Upper lobe of left lung (tissue), 4 donors: ENCODE results near the gene OPCML.

Experiments used
- EP300 ChIP-seq, 4 donors: sonication (generic); formaldehyde crosslinking; IDR thresholded peaks; one replicate each; pipeline ENCODE4 v1.5.1; 2017; ENCODE audit warnings: antibody characterized with exemption in 4 of 4, control low read depth in 2 of 4
- POLR2A ChIP-seq, 4 donors: fragments of 450-650 bp; IDR thresholded peaks; one replicate each; pipeline ENCODE4 v1.5.1; 2016 to 2017; ENCODE audit warnings: antibody characterized with exemption in 4 of 4, mild to moderate bottlenecking in 2 of 4
- TF ChIP-seq, protein P1 (sequence below), 6 experiments: fragments of 450-650 bp in 4 of 6; fragments of 200-600 bp in 2 of 6; sonication (generic) in 2 of 6; IDR thresholded peaks; one replicate each; pipeline ENCODE4 v1.5.1; 2016 to 2019; ENCODE audit warnings: antibody characterized with exemption in 6 of 6

DNA sequence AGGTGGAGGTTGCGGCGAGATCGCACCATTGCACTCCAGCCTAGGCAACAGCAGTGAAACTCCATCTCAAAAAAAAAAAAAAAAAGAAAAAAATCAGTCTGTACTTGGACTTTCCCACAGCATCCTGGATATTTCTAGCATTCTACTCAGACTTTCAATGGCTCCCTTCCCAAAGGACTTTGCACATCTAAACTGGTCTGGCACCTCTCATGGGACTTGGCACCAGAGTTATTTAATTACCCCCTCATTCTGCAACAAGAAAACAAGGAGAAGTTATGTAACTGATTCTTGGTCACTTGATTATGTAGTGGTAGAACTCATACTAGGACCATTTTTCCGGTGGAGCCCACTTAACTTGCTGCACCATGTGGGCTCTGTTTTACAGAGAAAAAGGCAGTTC is 519.5 kb downstream of the OPCML start:
- TF ChIP-seq, protein P1, sequence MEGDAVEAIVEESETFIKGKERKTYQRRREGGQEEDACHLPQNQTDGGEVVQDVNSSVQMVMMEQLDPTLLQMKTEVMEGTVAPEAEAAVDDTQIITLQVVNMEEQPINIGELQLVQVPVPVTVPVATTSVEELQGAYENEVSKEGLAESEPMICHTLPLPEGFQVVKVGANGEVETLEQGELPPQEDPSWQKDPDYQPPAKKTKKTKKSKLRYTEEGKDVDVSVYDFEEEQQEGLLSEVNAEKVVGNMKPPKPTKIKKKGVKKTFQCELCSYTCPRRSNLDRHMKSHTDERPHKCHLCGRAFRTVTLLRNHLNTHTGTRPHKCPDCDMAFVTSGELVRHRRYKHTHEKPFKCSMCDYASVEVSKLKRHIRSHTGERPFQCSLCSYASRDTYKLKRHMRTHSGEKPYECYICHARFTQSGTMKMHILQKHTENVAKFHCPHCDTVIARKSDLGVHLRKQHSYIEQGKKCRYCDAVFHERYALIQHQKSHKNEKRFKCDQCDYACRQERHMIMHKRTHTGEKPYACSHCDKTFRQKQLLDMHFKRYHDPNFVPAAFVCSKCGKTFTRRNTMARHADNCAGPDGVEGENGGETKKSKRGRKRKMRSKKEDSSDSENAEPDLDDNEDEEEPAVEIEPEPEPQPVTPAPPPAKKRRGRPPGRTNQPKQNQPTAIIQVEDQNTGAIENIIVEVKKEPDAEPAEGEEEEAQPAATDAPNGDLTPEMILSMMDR (IDR thresholded peaks at IDR 0.05): no peak
- TF ChIP-seq EP300 (IDR thresholded peaks at IDR 0.05): no peak
- TF ChIP-seq POLR2A (IDR thresholded peaks at IDR 0.05): no peak
